Activated CD4-positive, alpha-beta T cell treated with anti-CD3 and anti-CD28 coated beads, Interleukin-2, amount 10 ng/mL, durations not matched to agents 24 days and 14 days (primary cell): ENCODE data around the gene DPYD. TPM values are rescaled to one million over a fixed set of nuclear protein-coding genes. Genes with fewer than 3 reads are reported as not detected.
"Not testable (repeated sequence)": the region's sequence is repeated elsewhere in the genome, so short reads cannot be mapped to it uniquely, and the experiment has no call there.

ENCODE experiments used
- DNase-seq: peaks from one replicate; pipeline ENCODE4 v3.0.0; 2022
- H3K27ac Mint-ChIP-seq: one replicate; pipeline ENCODE4 v1.8.0; 2022; ENCODE audit warnings: mild to moderate bottlenecking, mixed read lengths
- H3K27me3 Mint-ChIP-seq: one replicate; pipeline ENCODE4 v1.8.0; 2022; ENCODE audit warnings: mixed read lengths
- H3K36me3 Mint-ChIP-seq: one replicate; pipeline ENCODE4 v1.8.0; 2022; ENCODE audit warnings: low read depth, mild to moderate bottlenecking, mixed read lengths
- H3K4me1 Mint-ChIP-seq: one replicate; pipeline ENCODE4 v1.8.0; 2021; ENCODE audit warnings: mixed read lengths
- H3K4me3 Mint-ChIP-seq: one replicate; pipeline ENCODE4 v1.8.0; 2022; ENCODE audit warnings: mild to moderate bottlenecking, moderate library complexity, mixed read lengths
- H3K9me3 Mint-ChIP-seq: one replicate; pipeline ENCODE4 v1.8.0; 2021; ENCODE audit warnings: mixed read lengths
- intact Hi-C: fragments of 100-400 bp; cut with micrococcal nuclease; formaldehyde crosslinking; loops from one replicate; pipeline ENCODE4 v1.15.1; 2023
- total RNA-seq: library from RNA; stranded (reverse); gene quantifications from 2 replicates; pipeline ENCODE4 v1.2.3, GENCODE V29; 2022

The DPYD gene
- total RNA-seq, 1 donor from 2014 or later: 13.4 TPM

DNA sequence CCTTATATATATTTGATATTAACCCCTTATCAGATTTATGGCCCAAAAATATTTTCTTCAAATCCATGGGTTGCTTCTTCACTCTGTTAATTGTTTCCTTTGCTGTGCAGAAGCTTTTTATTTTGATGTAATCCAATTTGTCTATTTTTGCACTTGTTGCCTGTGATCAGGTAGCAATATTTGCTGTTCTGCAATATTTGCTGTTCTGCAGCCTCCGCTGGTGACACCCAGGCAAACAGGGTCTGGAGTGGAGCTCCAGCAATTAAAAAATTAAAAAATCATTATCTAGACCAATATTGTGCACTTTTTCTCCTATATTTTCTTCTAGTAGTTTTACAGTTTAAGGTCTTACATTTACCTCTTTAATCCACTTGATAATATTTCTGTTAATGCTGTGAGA, 564.5 kb downstream of the DPYD start:
- Mint-ChIP-seq H3K4me3 (no peak overlapping the region), H3K9me3 (peaks cover 13% of the 10 kb centered on the region), H3K27ac (no peak overlapping the region), H3K4me1 (no peaks in the 10 kb centered on the region), H3K36me3 (no peaks in the 10 kb centered on the region), H3K27me3 (no peaks in the 10 kb centered on the region)
- no peak for DNase-seq
- intact Hi-C loops: no loop called here

DNA sequence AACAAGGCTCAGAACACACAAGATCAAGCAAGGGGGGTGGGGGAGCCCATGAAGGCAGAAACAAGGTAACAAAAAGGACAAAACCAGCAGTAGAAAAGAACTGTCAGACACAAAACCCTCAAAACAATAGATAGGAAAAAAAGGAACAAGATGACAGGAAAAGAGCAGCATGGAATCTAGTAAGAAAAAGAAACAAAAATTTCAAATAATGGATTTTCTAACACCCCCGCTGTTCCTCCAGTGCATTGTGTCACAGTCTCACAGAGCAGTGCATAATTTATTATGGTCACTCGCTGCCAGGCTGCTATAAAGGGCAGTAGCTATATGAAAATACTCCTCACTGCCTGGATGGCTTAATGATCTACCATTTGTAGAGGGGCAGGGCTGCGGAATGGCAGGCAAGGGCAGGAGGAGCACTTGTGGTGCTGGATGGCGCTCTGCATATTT, 567.9 kb downstream of the DPYD start:
- H3K4me1 Mint-ChIP-seq: peaks cover 5% of the 10 kb centered on the region
- no peak overlapping the region for H3K4me3 Mint-ChIP-seq
- intact Hi-C loops: no loop called here
- H3K27me3 Mint-ChIP-seq: no peaks in the 10 kb centered on the region
- DNase-seq: no peak
- no peaks in the 10 kb centered on the region for H3K9me3 Mint-ChIP-seq
- no peak overlapping the region for H3K27ac Mint-ChIP-seq
- no peaks in the 10 kb centered on the region for H3K36me3 Mint-ChIP-seq

DNA sequence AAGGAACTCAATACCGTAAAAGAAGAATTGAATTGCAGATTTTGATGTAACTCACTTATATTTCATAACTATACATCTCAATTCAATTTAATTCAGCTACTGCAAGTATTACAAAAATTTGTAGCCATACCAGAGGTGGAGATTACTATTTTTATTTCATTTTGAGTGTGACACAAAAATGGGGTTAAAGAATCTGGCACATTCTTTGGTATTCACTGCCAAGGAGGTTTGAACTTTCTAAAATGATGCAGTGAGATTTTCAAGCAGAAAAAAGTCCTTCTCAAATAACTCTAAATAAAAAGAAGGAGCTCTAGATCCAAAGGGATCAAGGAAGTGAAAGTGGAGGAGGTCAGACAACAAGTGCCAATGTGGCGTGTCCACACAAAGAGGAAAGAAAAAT, 569.0 kb downstream of the DPYD start:
- H3K4me1 Mint-ChIP-seq: peaks cover 5% of the 10 kb centered on the region
- H3K36me3 Mint-ChIP-seq: no peaks in the 10 kb centered on the region
- no peaks in the 10 kb centered on the region for H3K27me3 Mint-ChIP-seq
- H3K27ac Mint-ChIP-seq: no peak overlapping the region
- intact Hi-C loops: no loop called here
- no peaks in the 10 kb centered on the region for H3K9me3 Mint-ChIP-seq
- no peak overlapping the region for H3K4me3 Mint-ChIP-seq
- DNase-seq: no peak

DNA sequence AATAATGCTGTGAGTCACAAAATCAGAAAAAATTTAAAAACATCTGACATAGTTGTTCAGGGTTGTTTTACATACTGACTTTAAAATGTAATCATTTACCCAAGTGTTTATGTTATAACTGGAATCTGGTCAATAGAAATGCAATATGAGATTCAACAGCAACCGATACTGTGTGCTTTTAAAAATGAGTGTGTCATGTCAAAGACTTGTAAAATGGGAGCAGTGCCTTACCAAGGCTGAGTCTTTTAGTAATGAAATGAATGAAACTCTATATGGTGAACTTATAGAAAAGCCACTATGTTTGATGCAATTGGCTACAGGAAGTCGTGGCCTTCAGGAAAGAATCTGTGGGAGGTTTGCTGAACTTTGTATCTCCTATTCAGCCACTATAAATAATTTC, 570.2 kb downstream of the DPYD start:
- H3K27ac Mint-ChIP-seq: no peak overlapping the region
- H3K27me3 Mint-ChIP-seq: no peaks in the 10 kb centered on the region
- no peak overlapping the region for H3K4me3 Mint-ChIP-seq
- H3K4me1 Mint-ChIP-seq: peaks cover 5% of the 10 kb centered on the region
- H3K9me3 Mint-ChIP-seq: no peaks in the 10 kb centered on the region
- no peak for DNase-seq
- H3K36me3 Mint-ChIP-seq: no peaks in the 10 kb centered on the region
- intact Hi-C loops: no loop called here

DNA sequence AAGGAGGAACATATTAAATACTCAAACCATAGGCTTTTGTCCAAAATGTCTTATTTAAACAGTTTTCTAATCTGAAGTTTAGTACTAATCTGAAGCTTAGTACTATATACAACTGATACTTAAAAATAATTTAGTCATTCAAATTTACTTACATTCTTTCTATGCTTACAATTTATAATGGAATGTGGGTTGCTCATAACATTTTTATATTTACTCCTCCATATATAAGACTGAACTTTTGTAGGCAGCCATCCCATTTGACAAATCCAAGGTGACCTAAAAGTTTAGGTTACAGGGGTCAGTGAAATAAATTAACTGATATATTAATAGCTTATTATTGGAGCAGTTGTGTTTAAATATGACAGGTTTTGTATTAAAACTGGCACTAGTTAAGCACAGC, 570.6 kb downstream of the DPYD start:
- Mint-ChIP-seq H3K4me3 (no peak overlapping the region), H3K4me1 (peaks cover 5% of the 10 kb centered on the region), H3K27ac (no peak overlapping the region), H3K9me3 (no peaks in the 10 kb centered on the region), H3K36me3 (no peaks in the 10 kb centered on the region), H3K27me3 (no peaks in the 10 kb centered on the region)
- DNase-seq: no peak
- intact Hi-C loops: no loop called here

DNA sequence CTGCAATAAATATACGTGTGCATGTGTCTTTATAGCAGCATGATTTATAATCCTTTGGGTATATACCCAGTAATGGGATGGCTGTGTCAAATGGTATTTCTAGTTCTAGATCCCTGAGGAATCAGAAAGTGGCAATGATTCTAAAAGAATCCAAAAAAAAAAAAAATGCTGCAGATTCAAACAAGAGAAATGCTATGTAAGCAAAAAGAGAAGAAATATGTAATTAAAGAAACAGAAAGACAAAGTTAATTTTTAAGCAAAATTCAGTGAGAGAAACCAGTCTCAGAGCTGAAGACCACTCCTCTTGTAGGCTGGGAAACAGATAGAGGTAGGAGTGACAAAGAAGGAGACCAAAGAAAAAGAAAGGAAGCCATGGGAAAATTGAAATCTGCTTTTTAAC, 571.0 kb downstream of the DPYD start:
- DNase-seq, H3K9me3 Mint-ChIP-seq, H3K4me1 Mint-ChIP-seq, intact Hi-C loops, H3K27ac Mint-ChIP-seq, H3K36me3 Mint-ChIP-seq, H3K4me3 Mint-ChIP-seq, H3K27me3 Mint-ChIP-seq: not testable (repeated sequence)

DNA sequence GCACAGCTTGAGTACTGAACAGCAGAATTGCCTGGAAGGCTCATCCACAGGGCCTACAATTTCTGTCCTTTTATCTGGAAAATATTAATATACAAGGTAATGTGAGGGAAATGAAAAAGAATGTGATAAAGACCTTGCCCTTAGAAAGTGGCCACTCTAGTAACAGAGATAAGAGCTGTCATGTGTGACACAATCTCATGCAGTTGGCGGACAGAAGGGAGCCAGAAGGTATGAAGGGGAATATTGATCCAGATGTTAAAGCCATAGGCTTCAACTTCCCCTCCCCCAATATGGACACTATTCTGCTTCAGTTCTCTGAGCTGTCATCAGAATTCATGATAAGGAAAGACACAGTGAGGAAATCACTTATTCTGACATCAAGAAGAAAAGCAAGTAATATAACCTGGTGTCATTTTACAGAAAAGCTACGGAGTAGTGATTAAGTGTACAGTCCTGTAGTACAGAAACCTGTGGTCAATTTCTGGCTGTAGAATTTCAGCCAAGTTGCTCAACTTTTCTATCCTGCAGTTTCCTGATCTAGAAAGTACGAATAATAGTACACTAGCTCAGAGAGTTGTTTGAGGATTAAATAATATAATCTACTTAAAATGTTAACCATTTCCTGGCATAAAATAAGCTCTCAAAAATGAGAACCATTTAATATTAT, 572.1 kb downstream of the DPYD start:
- no peak overlapping the region for H3K27ac Mint-ChIP-seq
- H3K36me3 Mint-ChIP-seq: no peaks in the 10 kb centered on the region
- intact Hi-C loops: no loop called here
- no peak for DNase-seq
- peaks cover 5% of the 10 kb centered on the region for H3K4me1 Mint-ChIP-seq
- H3K4me3 Mint-ChIP-seq: no peak overlapping the region
- no peaks in the 10 kb centered on the region for H3K27me3 Mint-ChIP-seq
- H3K9me3 Mint-ChIP-seq: no peaks in the 10 kb centered on the region

DNA sequence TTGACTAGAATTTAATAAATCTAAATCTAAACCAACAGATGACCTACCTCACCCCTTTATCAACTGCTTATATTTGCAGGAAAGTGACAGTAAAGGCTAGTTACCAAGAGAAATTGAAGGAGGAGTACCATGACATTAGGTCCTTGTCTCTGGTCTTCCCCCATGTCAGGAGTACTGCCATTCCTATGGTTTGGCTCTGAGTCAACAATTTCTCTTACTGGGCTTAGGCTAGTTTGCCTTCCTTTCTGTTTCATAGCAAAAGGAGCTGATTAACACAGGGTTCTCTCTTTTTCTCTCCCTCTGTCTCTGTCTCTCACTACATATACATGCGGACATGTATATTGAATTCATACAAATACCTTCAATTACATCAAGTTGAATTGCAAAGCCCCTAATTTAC, 579.9 kb downstream of the DPYD start:
- no peaks in the 10 kb centered on the region for H3K27me3 Mint-ChIP-seq
- intact Hi-C loops: no loop called here
- no peak for DNase-seq
- H3K9me3 Mint-ChIP-seq: no peaks in the 10 kb centered on the region
- no peaks in the 10 kb centered on the region for H3K36me3 Mint-ChIP-seq
- H3K4me3 Mint-ChIP-seq: no peak overlapping the region
- H3K27ac Mint-ChIP-seq: no peak overlapping the region
- H3K4me1 Mint-ChIP-seq: no peaks in the 10 kb centered on the region

DNA sequence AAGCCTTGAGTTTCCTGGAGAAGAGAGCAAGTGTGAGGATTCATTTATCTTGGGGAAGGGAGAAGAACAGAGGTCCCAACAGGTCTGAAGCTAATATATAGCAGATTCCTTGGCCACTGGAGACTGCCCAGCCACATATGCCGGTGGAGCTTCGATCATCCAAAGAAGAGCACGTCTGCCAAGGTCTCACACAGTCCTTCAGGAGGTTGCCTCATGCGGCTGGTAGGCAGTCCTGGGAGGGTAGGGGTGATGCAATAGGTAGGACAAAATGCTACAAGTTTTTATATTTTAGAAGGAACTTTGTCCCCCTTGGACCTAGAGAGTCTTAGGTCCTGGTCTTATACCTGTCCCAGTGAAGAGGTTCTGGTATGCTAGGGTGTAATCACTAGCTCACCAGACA, 582.5 kb downstream of the DPYD start:
- no peak overlapping the region for H3K27ac Mint-ChIP-seq
- intact Hi-C loops: no loop called here
- DNase-seq: no peak
- no peaks in the 10 kb centered on the region for H3K4me1 Mint-ChIP-seq
- no peaks in the 10 kb centered on the region for H3K27me3 Mint-ChIP-seq
- no peaks in the 10 kb centered on the region for H3K36me3 Mint-ChIP-seq
- no peak overlapping the region for H3K4me3 Mint-ChIP-seq
- no peaks in the 10 kb centered on the region for H3K9me3 Mint-ChIP-seq

DNA sequence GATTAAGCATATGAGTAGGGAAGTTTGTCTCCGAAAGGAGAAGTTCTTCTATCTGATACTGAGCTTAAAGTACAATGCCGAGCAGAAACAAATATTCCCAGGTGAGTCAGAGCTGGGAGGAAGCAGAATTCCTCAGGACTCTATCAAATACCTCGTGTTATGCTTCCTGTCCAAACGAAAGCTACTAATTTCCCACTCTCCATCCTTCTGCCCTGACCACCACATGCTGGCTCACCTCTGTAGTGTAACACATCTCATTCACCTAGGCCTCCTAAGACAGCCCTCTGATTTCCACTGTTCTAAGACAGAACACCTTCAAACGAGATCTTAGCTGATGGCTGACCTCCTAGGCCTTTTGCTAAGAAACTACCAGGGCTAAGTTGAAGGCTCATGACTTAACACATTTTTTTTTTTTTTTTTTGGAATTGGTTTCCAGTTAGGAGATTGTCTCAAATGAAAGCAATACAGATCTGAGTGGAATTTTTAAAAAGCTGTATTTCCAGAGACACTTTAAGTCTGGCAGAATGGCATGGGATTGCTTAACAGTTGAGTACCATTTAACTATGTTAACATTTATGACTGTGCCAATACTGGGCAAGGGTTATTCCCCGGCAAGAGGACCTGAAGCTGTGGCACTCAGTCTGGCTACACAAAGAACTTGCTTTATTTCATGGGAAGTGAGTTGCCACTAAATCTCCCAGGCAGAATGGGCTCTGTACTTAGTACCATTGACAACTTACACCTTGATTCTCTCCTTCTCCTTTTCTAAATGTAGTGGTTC, 583.4 kb downstream of the DPYD start:
- Mint-ChIP-seq H3K4me3 (no peak overlapping the region), H3K27ac (no peak overlapping the region), H3K4me1 (no peaks in the 10 kb centered on the region), H3K36me3 (no peaks in the 10 kb centered on the region), H3K9me3 (no peaks in the 10 kb centered on the region), H3K27me3 (no peaks in the 10 kb centered on the region)
- no peak for DNase-seq
- intact Hi-C loops: no loop called here

DNA sequence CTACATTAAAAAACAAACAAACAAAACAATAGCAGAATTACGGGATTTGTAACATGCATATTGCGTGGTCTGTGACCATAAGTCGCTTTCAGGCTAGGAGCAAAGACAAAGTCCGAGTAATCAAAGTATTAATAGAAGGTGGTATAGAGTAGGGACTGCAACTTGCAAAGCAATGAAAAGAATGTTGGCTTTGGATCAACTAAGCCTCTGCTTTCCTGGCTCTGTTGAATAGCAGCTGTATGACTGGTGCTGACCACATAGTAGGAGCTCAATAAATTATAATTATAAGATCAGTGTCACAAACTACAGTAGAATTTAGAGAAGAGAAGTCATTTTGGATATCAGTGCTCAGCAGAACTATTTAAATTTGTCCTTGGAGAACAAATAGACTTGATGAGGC, 586.4 kb downstream of the DPYD start:
- no peaks in the 10 kb centered on the region for H3K27me3 Mint-ChIP-seq
- H3K36me3 Mint-ChIP-seq: no peaks in the 10 kb centered on the region
- intact Hi-C loops: no loop called here
- DNase-seq: no peak
- no peak overlapping the region for H3K27ac Mint-ChIP-seq
- H3K4me3 Mint-ChIP-seq: no peak overlapping the region
- no peaks in the 10 kb centered on the region for H3K9me3 Mint-ChIP-seq
- H3K4me1 Mint-ChIP-seq: no peaks in the 10 kb centered on the region

DNA sequence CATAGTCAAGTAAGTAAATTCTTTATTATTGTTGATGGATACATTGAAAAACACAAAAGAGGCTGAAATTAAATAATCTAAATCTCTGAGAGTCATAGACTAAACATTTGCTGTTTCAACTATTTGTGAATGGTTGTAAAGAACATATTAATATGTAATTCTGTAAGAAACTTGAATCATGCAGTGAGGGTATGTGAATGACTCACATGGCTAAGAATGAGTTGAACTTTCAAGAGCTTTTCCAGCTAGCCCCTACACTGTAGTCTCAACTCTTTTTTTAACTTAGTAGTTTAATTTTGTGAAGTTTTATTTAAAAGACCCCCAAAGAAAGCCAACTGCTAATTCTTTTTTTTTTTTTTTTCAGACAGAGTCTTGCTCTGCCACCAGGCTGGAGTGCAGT, 588.1 kb downstream of the DPYD start:
- no peaks in the 10 kb centered on the region for H3K4me1 Mint-ChIP-seq
- no peak overlapping the region for H3K4me3 Mint-ChIP-seq
- intact Hi-C loops: no loop called here
- no peak overlapping the region for H3K27ac Mint-ChIP-seq
- DNase-seq: no peak
- no peaks in the 10 kb centered on the region for H3K36me3 Mint-ChIP-seq
- no peaks in the 10 kb centered on the region for H3K27me3 Mint-ChIP-seq
- H3K9me3 Mint-ChIP-seq: no peaks in the 10 kb centered on the region

DNA sequence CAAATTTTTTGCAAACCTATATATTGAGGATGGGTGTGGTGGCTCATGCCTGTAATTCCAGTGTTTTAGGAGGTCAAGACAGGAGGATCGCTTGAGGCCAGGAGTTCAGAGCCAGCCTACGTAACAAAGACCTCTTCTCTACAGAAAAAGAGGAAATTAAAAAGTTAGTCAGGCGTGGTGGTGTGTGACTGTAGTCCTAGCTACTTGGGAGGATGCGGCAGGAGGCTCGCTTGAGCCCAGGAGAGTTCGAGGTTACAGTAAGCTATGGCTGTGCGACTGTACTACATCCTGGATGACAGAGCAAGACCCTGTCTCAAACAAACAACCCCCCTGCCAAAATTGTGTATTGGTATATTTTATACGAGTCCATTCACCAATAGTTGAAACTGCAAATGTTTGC, 589.7 kb downstream of the DPYD start:
- intact Hi-C loops: no loop called here
- DNase-seq: no peak
- Mint-ChIP-seq H3K36me3 (no peaks in the 10 kb centered on the region), H3K9me3 (no peaks in the 10 kb centered on the region), H3K27me3 (no peaks in the 10 kb centered on the region), H3K4me3 (no peak overlapping the region), H3K27ac (no peak overlapping the region), H3K4me1 (no peaks in the 10 kb centered on the region)

DNA sequence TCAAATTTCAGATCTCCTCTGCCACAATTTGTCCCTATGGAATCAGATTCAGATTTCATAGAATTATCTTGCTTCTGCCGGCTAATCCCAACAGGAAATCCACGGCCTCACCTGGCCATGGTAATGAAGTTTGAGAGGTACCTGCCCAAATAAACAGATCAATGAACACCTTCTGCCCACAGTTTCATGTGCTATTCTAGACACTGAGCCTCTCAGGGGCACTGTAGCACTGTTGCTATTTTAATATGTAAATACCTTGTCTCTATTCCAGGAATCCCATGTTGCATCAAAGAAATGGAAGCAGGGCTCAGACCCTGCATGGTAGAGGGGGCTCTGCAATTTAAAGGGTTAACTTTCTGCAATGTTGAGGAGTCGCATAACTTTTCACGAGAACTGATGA, 606.1 kb downstream of the DPYD start:
- Mint-ChIP-seq H3K27ac (no peak overlapping the region), H3K27me3 (no peaks in the 10 kb centered on the region), H3K9me3 (peaks cover 4% of the 10 kb centered on the region), H3K36me3 (no peaks in the 10 kb centered on the region), H3K4me1 (no peaks in the 10 kb centered on the region), H3K4me3 (no peak overlapping the region)
- no peak for DNase-seq
- intact Hi-C loops: no loop called here

DNA sequence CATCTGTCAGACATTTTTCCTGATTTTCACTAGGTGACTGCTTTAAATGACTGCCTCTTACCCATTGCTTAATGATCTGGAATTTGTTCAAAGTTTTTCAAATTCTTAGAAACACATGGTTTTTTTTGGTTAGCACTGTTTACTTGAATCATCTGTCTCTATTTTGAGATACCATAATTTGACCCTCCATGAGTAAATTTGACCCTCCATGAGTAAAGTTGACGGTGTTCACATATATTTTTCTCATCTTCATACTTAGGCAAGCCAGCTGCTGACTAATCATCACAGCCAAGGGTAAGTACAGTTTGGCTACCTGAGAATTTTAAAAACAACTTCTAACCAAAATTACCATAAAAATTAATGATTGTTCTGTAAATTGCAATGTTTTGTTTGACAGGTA, 612.7 kb downstream of the DPYD start:
- Mint-ChIP-seq H3K27me3 (no peaks in the 10 kb centered on the region), H3K4me3 (no peak overlapping the region), H3K9me3 (no peaks in the 10 kb centered on the region), H3K36me3 (no peaks in the 10 kb centered on the region), H3K4me1 (no peaks in the 10 kb centered on the region), H3K27ac (no peak overlapping the region)
- no peak for DNase-seq
- intact Hi-C loops: no loop called here
